Heart left ventricle (tissue), 16 donors: Measurements from ENCODE around the gene KCTD19. TPM values are rescaled to one million over a fixed set of nuclear protein-coding genes. Genes with fewer than 3 reads are reported as not detected.

ENCODE experiments used
- ATAC-seq, 4 donors: fragments of 200-7000 bp; cut with Tn5 transposase; one replicate each; pipeline ENCODE4 v1.9.1; 2020 to 2022; ENCODE audit warnings: moderate library complexity in 4 of 4, mild to moderate bottlenecking in 3 of 4, moderate number of reproducible peaks in 1 of 4
- DNase-seq, 5 donors: peaks; one replicate each; pipeline ENCODE4 v3.0.0-alpha.2; 2020
- H3K27ac ChIP-seq, 12 donors: fragments of 200-600 bp; sonication (generic) in 4 of 12; one replicate each; pipeline versions ENCODE4 v1.5.0 to v1.8.0; 2016 to 2022; ENCODE audit warnings: mild to moderate bottlenecking in 2 of 12
- H3K27me3 ChIP-seq, 9 donors: fragments of 200-600 bp; sonication (generic) in 2 of 9; one replicate each; pipeline versions ENCODE4 v1.5.1 to v1.8.0; 2016 to 2022; ENCODE audit warnings: mild to moderate bottlenecking in 3 of 9
- H3K36me3 ChIP-seq, 9 donors: fragments of 200-600 bp; sonication (generic) in 2 of 9; one replicate each; pipeline versions ENCODE4 v1.5.0 to v1.8.0; 2018 to 2022; ENCODE audit warnings: mild to moderate bottlenecking in 2 of 9
- H3K4me1 ChIP-seq, 12 donors: fragments of 200-600 bp; sonication (generic) in 4 of 12; one replicate each; pipeline versions ENCODE4 v1.5.0 to v1.8.0; 2016 to 2022; ENCODE audit warnings: mild to moderate bottlenecking in 3 of 12
- H3K4me3 ChIP-seq, 12 donors: fragments of 200-600 bp; sonication (generic) in 4 of 12; one replicate each; pipeline versions ENCODE4 v1.5.0 to v1.8.0; 2017 to 2022; ENCODE audit warnings: mild to moderate bottlenecking in 9 of 12, moderate library complexity in 4 of 12
- H3K9me3 ChIP-seq, 12 donors: fragments of 200-600 bp; sonication (generic) in 4 of 12; one replicate each; pipeline versions ENCODE4 v1.5.0 to v1.8.0; 2016 to 2022; ENCODE audit warnings: mild to moderate bottlenecking in 1 of 12
- CTCF ChIP-seq, 12 donors: fragments of 200-600 bp; sonication (generic) in 4 of 12; IDR thresholded peaks; one replicate each; pipeline versions ENCODE4 v1.5.0 to v1.8.0; 2018 to 2022; ENCODE audit warnings: antibody characterized with exemption in 12 of 12, mild to moderate bottlenecking in 5 of 12
- POLR2A ChIP-seq, 2 donors: fragments of 450-650 bp; IDR thresholded peaks; one replicate each; pipeline ENCODE4 v1.6.1; 2017; ENCODE audit warnings: antibody characterized with exemption in 2 of 2, mild to moderate bottlenecking in 2 of 2, moderate library complexity in 2 of 2
- WGBS, 4 donors: extraction: QIAGEN DNeasy Blood & Tissue Kit in 2 of 4; methylation state at CpG; one replicate each; pipeline versions ENCODE4 v1.1.5 to v1.1.7; 2013 to 2018; 5-methylcytosine and 5-hydroxymethylcytosine counted together
- intact Hi-C, 10 donors: fragments of 100-400 bp; cut with DNase I; formaldehyde crosslinking; loops; one replicate each; pipeline versions ENCODE4 v1.11.1 to v1.14.2; 2022
- polyA plus RNA-seq, 2 donors: library from polyadenylated mRNA; stranded (reverse); fragments of 200-250 nt; gene quantifications; one replicate each; pipeline ENCODE4 v1.2.3, GENCODE V29; 2013
- total RNA-seq, 9 donors: library from RNA; depleted of rRNA in 2 of 9; stranded (reverse); fragments of >200 nt in 2 of 9; fragmentation: NEBNext Ultra II Directional in 3 of 9; extraction: Animal tissue kit (Norgen Biotek cat#: 25700) in 3 of 9; gene quantifications; one replicate each; pipeline versions ENCODE4 v1.1.0 to v1.2.4, GENCODE V29; 2016 to 2023
- donor health status: ischemic (EF 13 %, LVEDD 7.1; RV severe dilation, severe dysfunction).
- donor health status: healthy with polysubstance abuse.
- donor health status: DM: no; HTN: yes; CAD: no.
- donor health status: DM: no; HTN: no; CAD: no.
- donor health status: ischemic (EF 25% LVEDD 6.9; RV normal size, moderate dysfunction).
- donor health status: ischemic (EF 25% LVEDD 5.7; RV mildly dilated, moderate dysfunction).
- donor health status: healthy.
- donor health status: DM: yes; HTN: yes; CAD: no.
- donor health status: ischemic (EF 35%, LVEDD 5.7; RV mildly dilated, moderate dysfunction).
- donor health status: nonischemic (EF 11% LVEDD 7.7; RV severe dilation, severe dysfunction).
- donor health status: DM: yes; HTN: yes; CAD: no.
- donor health status: PGD.
- donor health status: ischemic (EF 29% LVEDD 5.4; RV normal size, mild dysfunction).
- donor health status: nonischemic (EF 23%, LVEDD 6.1; RV moderate dilation, normal function).

KCTD19 gene
- total and polyA plus RNA-seq, 11 donors, result 0.19 to 0.29 TPM; not detected in 9

- H3K9me3 ChIP-seq, result no peaks in the 10 kb centered on the region
- H3K27ac ChIP-seq, result no peak overlapping the region
- no peaks in the 10 kb centered on the region for H3K27me3 ChIP-seq
- DNase-seq (no peak), ATAC-seq (no peak)
- intact Hi-C loops, result no loop called here
- H3K4me3 ChIP-seq, result no peak overlapping the region
- TF ChIP-seq CTCF (IDR thresholded peaks at IDR 0.05) (no peak), POLR2A (IDR thresholded peaks at IDR 0.05) (no peak)
- H3K4me1 ChIP-seq, result peaks cover 0 to 9% (median 2%) of the 10 kb centered on the region in 12 donors
- WGBS, 4 donors, result 86 to 89% (median 89%) methylated on average over 7 to 8 of the region's 8 CpGs; no CpG with 5 or more reads in 1 of the 4 donors
- H3K36me3 ChIP-seq, result no peaks in the 10 kb centered on the region
These were observed 23.6 kb downstream of the KCTD19 start for GRCh38 chr16:67302970-67303369.

GRCh38 chr16:67302076-67302475 lies 24.5 kb downstream of the KCTD19 start:
- no peaks in the 10 kb centered on the region for H3K27me3 ChIP-seq
- H3K4me1 ChIP-seq, result peaks cover 0 to 9% (median 2%) of the 10 kb centered on the region in 12 donors
- H3K9me3 ChIP-seq, result no peaks in the 10 kb centered on the region
- intact Hi-C loops, result no loop called here
- WGBS, 4 donors, result 74 to 88% (median 80%) methylated on average over 7 of the region's 7 CpGs
- no peak overlapping the region for H3K27ac ChIP-seq
- no peak for DNase-seq
- TF ChIP-seq CTCF (IDR thresholded peaks at IDR 0.05) (no peak), POLR2A (IDR thresholded peaks at IDR 0.05) (no peak)
- no peak overlapping the region for H3K4me3 ChIP-seq
- no peaks in the 10 kb centered on the region for H3K36me3 ChIP-seq
- no peak for ATAC-seq

- Histone ChIP-seq H3K36me3 (no peaks in the 10 kb centered on the region), H3K27ac (no peak overlapping the region), H3K4me1 (peaks cover 0 to 9% (median 2%) of the 10 kb centered on the region in 12 donors), H3K4me3 (no peak overlapping the region), H3K9me3 (no peaks in the 10 kb centered on the region), H3K27me3 (peaks cover 0 to under 1% (median 0%) of the 10 kb centered on the region in 9 donors)
- 64 to 72% (median 71%) methylated on average over 11 of the region's 11 CpGs for WGBS, 4 donors
- TF ChIP-seq POLR2A (IDR thresholded peaks at IDR 0.05), result no peak
- no peak for TF ChIP-seq CTCF (IDR thresholded peaks at IDR 0.05)
- ATAC-seq (peak; percentile 38 to 77 (median 70)), DNase-seq (peak in 3 of 5 donors; percentile 46 to 73 (median 59))
- intact Hi-C loops, result no loop called here
These were observed 25.3 kb downstream of the KCTD19 start for GRCh38 chr16:67301080-67301782.

GRCh38 chr16:67299269-67299668 lies 27.3 kb downstream of the KCTD19 start:
- Histone ChIP-seq H3K4me3 (no peak overlapping the region), H3K27me3 (peaks cover 0 to 6% (median 0%) of the 10 kb centered on the region in 9 donors), H3K36me3 (no peaks in the 10 kb centered on the region), H3K9me3 (no peaks in the 10 kb centered on the region), H3K4me1 (peaks cover 0 to 9% (median 2%) of the 10 kb centered on the region in 12 donors), H3K27ac (no peak overlapping the region)
- DNase-seq (no peak), ATAC-seq (no peak)
- WGBS, 4 donors, result 86 to 95% (median 94%) methylated on average over 1 to 15 of the region's 15 CpGs
- intact Hi-C loops, result no loop called here
- no peak for TF ChIP-seq POLR2A (IDR thresholded peaks at IDR 0.05)
- no peak for TF ChIP-seq CTCF (IDR thresholded peaks at IDR 0.05)
